ENCODE data around the gene STRIP1.

STRIP1 gene

GRCh38 chr1:110067893-110068645, 33.6 kb downstream of the STRIP1 start:
- TF ChIP-seq CTCF (IDR thresholded peaks at IDR 0.05; ENCODE audit: low read depth, low read length): no peak
- H3K4me3 ChIP-seq (replicated peaks in 1 of 2; ENCODE audit: low read depth in 2 of 2, low read length in 2 of 2): no peak overlapping the region
- DNase-seq (ENCODE audit: low read depth in 2 of 2): no peak

DNA sequence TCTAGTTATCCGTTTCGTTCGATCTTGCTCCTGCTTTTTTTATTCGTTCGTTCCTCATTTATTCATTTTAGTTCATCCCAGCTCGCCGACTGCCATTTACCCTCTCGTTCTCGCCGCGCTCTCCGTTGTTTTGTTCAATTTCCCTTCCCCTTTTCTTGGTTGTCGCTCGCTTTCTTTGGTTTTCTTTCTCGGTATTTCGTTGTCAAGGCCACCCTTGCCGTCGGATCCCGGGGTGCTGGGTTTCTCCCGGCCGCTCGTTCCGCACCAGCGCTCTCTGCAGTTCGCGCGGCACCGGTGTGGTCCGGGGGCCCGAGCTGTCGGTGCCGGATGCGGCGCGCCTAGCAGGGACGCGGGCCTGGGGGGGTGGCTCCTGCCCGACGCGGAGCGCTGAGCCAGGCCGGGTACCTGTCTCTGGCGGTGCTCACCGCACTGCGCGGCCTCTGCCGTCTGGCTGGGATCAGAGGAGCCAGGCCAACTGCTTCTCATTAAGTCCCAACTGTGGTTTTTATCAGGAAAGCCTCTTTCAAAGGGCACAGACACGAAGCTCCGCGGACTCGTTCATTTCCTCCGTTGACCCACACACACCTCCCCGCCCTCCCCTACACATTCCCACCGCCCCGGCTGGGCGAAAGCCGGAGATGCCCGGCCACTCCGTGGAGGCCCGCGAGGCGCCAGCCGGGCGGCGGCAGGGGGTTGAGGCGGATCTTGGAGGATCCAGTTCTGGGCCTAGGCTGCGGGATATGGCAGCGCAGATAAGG, 34.4 kb downstream of the STRIP1 start:
- H3K4me3 ChIP-seq (replicated peaks in 1 of 2; ENCODE audit: low read depth in 2 of 2, low read length in 2 of 2): no peak overlapping the region
- no peak for TF ChIP-seq CTCF (IDR thresholded peaks at IDR 0.05; ENCODE audit: low read depth, low read length)
- DNase-seq (ENCODE audit: low read depth in 2 of 2): no peak

GRCh38 chr1:110069404-110070281, 35.2 kb downstream of the STRIP1 start:
- DNase-seq (ENCODE audit: low read depth in 2 of 2): no peak
- no peak for TF ChIP-seq CTCF (IDR thresholded peaks at IDR 0.05; ENCODE audit: low read depth, low read length)
- H3K4me3 ChIP-seq (replicated peaks in 1 of 2; ENCODE audit: low read depth in 2 of 2, low read length in 2 of 2): no peak overlapping the region

DNA sequence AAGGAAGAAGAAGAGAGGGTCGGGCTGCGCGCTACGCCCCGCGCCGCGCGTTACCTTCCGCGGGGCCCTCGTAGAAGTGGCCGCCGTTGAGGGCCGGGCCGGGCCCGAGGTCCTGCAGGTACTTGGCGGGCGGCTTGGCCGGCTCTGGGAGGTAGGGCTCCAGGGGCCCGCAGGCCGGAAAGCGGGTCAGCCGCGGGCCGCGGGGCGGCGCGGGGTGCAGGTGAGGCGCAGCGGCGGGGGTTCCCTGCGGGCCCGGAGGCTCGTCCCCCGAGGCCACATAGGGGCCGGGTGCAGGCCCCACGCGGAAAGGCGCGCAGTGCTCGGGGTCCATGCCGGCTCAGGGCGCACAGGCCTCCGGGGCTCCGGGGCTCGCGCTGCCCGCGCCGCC, 35.9 kb downstream of the STRIP1 start:
- H3K4me3 ChIP-seq (replicated peaks in 1 of 2; ENCODE audit: low read depth in 2 of 2, low read length in 2 of 2): no peak overlapping the region
- TF ChIP-seq CTCF (IDR thresholded peaks at IDR 0.05; ENCODE audit: low read depth, low read length): no peak
- DNase-seq (ENCODE audit: low read depth in 2 of 2): no peak

DNA sequence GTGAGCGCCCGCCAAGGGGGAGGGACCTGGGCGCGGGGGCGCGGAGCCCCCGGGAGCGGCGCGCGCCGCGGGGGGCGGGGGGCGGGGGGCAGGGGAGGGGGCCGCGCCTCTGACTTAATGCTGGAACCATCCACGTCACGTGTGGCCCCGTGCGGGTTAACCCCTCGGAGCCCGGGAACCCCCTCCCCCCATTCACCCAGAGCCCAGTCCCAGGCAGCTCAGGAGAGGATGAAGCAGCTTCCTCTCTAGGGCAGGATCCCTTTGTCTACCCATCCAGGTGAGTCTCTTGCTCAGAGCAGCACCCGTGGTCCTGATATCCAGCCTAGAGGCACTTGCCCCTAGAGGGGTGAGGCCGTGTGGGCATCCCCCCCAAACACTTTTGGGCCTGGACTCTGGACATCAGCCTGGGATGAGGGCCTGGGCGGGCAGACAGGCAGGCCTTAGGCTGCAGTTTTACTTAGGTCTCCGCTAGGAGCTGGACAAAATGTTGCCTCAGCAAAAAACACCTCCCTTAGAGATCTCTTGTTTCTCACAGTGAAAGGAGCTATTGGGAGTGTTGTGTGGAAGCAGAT, 36.3 kb downstream of the STRIP1 start, which contains the start of gene ALX3:
ALX3 (minus strand) TSS at position 2 of the 572 bp plus-strand sequence. CDS start 60 bp downstream, outside the sequence.
- no peak for DNase-seq (ENCODE audit: low read depth in 2 of 2)
- H3K4me3 ChIP-seq (replicated peaks in 1 of 2; ENCODE audit: low read depth in 2 of 2, low read length in 2 of 2): no peak within 1 kb of the TSS
- no peak for TF ChIP-seq CTCF (IDR thresholded peaks at IDR 0.05; ENCODE audit: low read depth, low read length)

DNA sequence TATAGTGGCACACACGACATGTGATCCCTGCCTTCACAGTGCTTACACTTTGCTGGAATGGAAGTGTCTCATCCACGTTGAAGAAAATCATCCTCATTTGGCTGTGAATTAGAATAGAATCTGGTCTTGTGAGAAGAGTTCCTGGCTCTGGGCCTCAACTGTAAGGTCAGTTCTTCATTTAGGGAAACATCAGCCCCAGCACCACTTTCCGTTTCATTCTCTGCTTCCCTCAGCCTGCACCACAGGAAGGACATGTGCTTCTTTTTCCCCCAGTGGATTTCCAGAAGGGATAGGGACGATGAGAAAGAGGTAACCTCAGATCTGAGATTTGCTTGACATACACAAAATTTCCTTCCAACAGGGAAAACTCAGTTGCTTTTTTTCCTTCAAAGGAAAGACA, 39.7 kb downstream of the STRIP1 start:
- no peak for TF ChIP-seq CTCF (IDR thresholded peaks at IDR 0.05; ENCODE audit: low read depth, low read length)
- DNase-seq (ENCODE audit: low read depth in 2 of 2): no peak

More for the DNA sequence above, 39.7 kb downstream of the STRIP1 start:
- H3K4me3 ChIP-seq (replicated peaks in 1 of 2; ENCODE audit: low read depth in 2 of 2, low read length in 2 of 2): no peak overlapping the region

Data from cardiac fibroblast (primary cell).